ENCODE data around the gene THSD4.
"Not testable (repeated sequence)": the region's sequence is repeated elsewhere in the genome, so short reads cannot be mapped to it uniquely, and the experiment has no call there.

THSD4 gene

DNA sequence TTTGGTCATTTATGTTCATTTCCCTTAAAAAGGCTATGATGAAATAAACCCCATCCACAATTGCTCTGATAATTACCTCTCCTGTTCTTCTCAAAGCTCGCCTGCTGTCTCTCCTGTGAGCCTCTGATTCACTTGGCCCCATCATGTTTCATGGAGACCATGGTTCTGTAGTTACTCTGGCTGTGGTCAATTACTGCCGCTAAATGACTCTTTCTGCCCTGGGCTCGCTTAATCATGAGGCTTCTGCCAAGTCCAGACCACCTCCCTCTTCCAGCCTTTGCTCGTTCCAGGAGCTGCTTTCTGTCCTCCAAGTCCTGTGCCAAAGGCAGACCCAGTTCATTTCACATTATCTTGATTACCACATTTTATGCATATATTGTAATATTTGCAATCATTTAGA is 91.9 kb downstream of the THSD4 start:
- DNase-seq (ENCODE audit: low spot score), result no peak
- Histone ChIP-seq H3K4me3 (no peak overlapping the region), H3K27ac (no peak overlapping the region)
- no peak for TF ChIP-seq CTCF (IDR thresholded peaks at IDR 0.05)

- Histone ChIP-seq H3K27ac (no peak overlapping the region), H3K4me3 (peak overlapping the region; percentile 32)
- no peak for DNase-seq (ENCODE audit: low spot score)
- no peak for TF ChIP-seq CTCF (IDR thresholded peaks at IDR 0.05)
Observed at GRCh38 chr15:71212146-71212545, 96.9 kb downstream of the THSD4 start.

GRCh38 chr15:71213943-71214342 is 98.7 kb downstream of the THSD4 start:
- not testable (repeated sequence) for H3K4me3 ChIP-seq; DNase-seq (ENCODE audit: low spot score); H3K27ac ChIP-seq

DNA sequence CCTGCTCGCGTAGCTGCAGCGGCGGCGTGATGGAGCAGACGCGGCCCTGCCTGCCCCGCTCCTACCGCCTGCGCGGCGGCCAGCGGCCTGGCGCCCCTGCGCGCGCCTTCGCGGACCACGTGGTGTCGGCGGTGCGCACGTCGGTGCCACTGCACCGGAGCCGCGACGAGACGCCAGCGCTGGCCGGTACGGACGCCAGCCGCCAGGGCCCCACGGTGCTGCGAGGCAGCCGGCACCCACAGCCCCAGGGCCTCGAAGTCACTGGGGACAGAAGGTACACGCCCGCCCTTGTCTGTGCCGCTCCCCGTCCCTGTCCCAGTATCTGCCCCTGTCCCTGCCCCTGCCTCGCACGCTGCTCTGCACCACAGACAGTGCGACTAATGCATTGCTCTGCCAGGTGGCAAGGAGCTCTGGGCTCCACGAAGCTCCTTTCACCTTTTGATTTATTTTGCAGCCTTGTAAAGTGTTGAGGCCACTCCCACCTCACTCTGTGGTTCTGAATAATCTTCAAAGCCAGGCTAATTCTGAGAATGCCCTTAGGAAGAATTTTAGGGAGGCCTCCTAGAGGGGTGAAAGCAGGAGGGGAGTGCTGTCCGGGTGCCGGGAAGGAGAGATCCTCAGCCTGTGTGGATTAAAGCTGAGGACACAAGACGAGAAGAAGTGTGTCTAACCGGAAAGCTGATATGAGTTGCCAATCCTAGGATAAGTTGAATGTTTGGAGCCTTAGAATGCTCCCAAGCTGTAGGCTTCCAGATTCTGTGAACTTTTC is 100.0 kb downstream of the THSD4 start:
- H3K4me3 ChIP-seq, result no peak overlapping the region
- no peak for DNase-seq (ENCODE audit: low spot score)
- no peak for TF ChIP-seq CTCF (IDR thresholded peaks at IDR 0.05)
- no peak overlapping the region for H3K27ac ChIP-seq

DNA sequence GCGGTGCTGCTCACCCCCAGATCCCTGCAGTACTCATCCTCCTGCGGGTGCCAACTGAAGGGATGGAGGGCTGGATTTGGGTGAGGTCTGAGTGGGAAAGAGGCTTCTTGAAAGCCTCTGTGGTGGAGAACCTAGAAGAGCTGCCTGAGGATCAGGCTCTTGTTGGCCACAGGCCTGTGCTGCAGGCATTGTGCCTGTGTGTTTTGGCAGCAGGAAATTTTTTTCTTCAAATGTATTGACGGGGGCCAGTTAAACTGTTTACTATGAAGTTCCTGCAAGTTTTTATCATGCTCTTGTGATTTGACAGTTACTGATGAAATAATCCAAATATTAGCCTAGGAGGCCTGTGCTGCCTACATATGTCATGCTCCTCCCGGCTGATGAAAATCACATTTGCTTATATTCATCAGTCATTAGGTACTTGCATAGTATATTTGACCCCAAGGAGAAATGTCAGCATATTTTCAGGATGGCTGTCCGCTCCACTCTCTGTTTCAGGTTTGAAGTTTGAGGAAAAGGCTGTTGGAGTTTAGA is 103.1 kb downstream of the THSD4 start:
- DNase-seq (ENCODE audit: low spot score), result no peak
- Histone ChIP-seq H3K4me3 (no peak overlapping the region), H3K27ac (peak overlapping the region in 1 of 2 donors; percentile 11)
- TF ChIP-seq CTCF (IDR thresholded peaks at IDR 0.05), result no peak

DNA sequence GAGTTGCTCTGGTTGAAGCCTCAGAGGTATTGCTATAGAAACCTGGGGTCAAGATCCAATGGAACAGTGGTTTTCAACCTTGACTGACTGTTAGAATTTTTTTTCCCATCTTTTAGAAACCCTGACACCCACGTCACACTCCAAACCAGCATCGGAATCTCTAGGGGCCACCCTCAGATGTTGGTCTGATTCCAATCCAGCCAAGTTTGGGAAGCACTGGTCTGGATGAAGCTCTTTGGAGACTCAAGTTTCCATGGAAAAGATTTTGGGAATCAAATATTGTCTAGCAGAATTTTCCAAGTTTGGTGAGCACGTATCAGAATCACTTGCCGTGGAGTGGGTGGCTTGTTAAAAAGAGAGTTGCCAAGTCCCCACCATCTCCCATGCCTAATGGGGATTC is 103.8 kb downstream of the THSD4 start:
- H3K27ac ChIP-seq, result peak overlapping the region in 1 of 2 donors; percentile 11
- no peak for DNase-seq (ENCODE audit: low spot score)
- TF ChIP-seq CTCF (IDR thresholded peaks at IDR 0.05), result no peak

DNA sequence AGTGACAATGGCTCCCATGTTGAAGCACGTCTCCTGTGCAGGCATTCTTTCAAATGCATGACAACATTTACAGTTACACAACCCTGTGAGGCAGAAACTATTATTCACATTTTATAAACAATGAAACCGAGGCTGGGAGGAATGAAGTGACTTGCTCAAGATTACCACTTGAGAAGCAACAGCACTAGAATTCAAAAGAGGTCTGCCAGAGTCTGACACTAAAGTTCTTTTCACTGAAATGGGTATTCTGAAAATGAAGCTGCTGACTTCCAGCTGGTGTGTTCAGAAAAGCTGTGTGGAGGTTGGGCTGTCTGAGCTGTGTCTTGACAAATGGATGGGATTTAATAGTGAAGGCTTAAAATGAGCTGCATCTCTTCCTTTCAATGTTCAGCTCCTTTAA is 104.4 kb downstream of the THSD4 start:
- no peak for TF ChIP-seq CTCF (IDR thresholded peaks at IDR 0.05)
- H3K4me3 ChIP-seq, result no peak overlapping the region
- no peak for DNase-seq (ENCODE audit: low spot score)
- H3K27ac ChIP-seq, result no peak overlapping the region

More for the DNA sequence above, 103.8 kb downstream of the THSD4 start:
- H3K4me3 ChIP-seq, result no peak overlapping the region
